Neural cell (in vitro differentiated cells): Measurements from ENCODE around the gene CIITA.

ENCODE experiments used
- EZH2 ChIP-seq: fragments of 200-600, 300-800 bp; shearing (Covaris generic), sonication (generic); IDR thresholded peaks from 2 replicates; pipeline ENCODE4 v1.6.1; 2014; ENCODE audit warnings: antibody characterized with exemption, low read length, borderline replicate concordance, mild to moderate bottlenecking; ENCODE audit not compliant: insufficient read depth, poor library complexity, severe bottlenecking
- MXI1 ChIP-seq: fragments of 450-650 bp; conservative IDR thresholded peaks from 2 replicates; pipeline ENCODE4 v1.6.1; 2014; ENCODE audit warnings: antibody characterized with exemption, mild to moderate bottlenecking; ENCODE audit not compliant: poor library complexity, severe bottlenecking
- POLR2AphosphoS5 ChIP-seq: IDR thresholded peaks from 2 replicates; pipeline ENCODE4 v1.6.1; 2012
- RAD21 ChIP-seq: fragments of 450-650 bp; conservative IDR thresholded peaks from 2 replicates; pipeline ENCODE4 v1.6.1; 2014; ENCODE audit warnings: antibody characterized with exemption, mild to moderate bottlenecking, moderate library complexity
- SMC3 ChIP-seq: fragments of 450-650 bp; conservative IDR thresholded peaks from 2 replicates; pipeline ENCODE4 v1.6.1; 2014; ENCODE audit warnings: antibody characterized with exemption, mild to moderate bottlenecking, moderate library complexity; ENCODE audit not compliant: poor library complexity
- TAF1 ChIP-seq: IDR thresholded peaks from 2 replicates; pipeline ENCODE4 v1.6.1; 2012; ENCODE audit warnings: low read depth
- TF ChIP-seq, protein P1 (sequence below): fragments of 450-650 bp; IDR thresholded peaks from 2 replicates; pipeline ENCODE4 v1.5.1; 2014; ENCODE audit warnings: antibody characterized with exemption, mild to moderate bottlenecking, moderate library complexity; ENCODE audit not compliant: poor library complexity, severe bottlenecking
- TF ChIP-seq, protein P2 (sequence below): IDR thresholded peaks from 2 replicates; pipeline ENCODE4 v1.6.1; 2012; ENCODE audit warnings: borderline replicate concordance

GRCh38 chr16:10907757-10908045 is 30.7 kb downstream of the CIITA start:
- TF ChIP-seq, protein P1, sequence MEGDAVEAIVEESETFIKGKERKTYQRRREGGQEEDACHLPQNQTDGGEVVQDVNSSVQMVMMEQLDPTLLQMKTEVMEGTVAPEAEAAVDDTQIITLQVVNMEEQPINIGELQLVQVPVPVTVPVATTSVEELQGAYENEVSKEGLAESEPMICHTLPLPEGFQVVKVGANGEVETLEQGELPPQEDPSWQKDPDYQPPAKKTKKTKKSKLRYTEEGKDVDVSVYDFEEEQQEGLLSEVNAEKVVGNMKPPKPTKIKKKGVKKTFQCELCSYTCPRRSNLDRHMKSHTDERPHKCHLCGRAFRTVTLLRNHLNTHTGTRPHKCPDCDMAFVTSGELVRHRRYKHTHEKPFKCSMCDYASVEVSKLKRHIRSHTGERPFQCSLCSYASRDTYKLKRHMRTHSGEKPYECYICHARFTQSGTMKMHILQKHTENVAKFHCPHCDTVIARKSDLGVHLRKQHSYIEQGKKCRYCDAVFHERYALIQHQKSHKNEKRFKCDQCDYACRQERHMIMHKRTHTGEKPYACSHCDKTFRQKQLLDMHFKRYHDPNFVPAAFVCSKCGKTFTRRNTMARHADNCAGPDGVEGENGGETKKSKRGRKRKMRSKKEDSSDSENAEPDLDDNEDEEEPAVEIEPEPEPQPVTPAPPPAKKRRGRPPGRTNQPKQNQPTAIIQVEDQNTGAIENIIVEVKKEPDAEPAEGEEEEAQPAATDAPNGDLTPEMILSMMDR, result no peak
- TF ChIP-seq SMC3 (no peak), MXI1 (no peak), EZH2 (no peak), TAF1 (no peak), RAD21 (no peak), POLR2AphosphoS5 (no peak)
- TF ChIP-seq, protein P2, sequence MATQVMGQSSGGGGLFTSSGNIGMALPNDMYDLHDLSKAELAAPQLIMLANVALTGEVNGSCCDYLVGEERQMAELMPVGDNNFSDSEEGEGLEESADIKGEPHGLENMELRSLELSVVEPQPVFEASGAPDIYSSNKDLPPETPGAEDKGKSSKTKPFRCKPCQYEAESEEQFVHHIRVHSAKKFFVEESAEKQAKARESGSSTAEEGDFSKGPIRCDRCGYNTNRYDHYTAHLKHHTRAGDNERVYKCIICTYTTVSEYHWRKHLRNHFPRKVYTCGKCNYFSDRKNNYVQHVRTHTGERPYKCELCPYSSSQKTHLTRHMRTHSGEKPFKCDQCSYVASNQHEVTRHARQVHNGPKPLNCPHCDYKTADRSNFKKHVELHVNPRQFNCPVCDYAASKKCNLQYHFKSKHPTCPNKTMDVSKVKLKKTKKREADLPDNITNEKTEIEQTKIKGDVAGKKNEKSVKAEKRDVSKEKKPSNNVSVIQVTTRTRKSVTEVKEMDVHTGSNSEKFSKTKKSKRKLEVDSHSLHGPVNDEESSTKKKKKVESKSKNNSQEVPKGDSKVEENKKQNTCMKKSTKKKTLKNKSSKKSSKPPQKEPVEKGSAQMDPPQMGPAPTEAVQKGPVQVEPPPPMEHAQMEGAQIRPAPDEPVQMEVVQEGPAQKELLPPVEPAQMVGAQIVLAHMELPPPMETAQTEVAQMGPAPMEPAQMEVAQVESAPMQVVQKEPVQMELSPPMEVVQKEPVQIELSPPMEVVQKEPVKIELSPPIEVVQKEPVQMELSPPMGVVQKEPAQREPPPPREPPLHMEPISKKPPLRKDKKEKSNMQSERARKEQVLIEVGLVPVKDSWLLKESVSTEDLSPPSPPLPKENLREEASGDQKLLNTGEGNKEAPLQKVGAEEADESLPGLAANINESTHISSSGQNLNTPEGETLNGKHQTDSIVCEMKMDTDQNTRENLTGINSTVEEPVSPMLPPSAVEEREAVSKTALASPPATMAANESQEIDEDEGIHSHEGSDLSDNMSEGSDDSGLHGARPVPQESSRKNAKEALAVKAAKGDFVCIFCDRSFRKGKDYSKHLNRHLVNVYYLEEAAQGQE, result no peak
